ENCODE data around the gene PICK1.

DNA sequence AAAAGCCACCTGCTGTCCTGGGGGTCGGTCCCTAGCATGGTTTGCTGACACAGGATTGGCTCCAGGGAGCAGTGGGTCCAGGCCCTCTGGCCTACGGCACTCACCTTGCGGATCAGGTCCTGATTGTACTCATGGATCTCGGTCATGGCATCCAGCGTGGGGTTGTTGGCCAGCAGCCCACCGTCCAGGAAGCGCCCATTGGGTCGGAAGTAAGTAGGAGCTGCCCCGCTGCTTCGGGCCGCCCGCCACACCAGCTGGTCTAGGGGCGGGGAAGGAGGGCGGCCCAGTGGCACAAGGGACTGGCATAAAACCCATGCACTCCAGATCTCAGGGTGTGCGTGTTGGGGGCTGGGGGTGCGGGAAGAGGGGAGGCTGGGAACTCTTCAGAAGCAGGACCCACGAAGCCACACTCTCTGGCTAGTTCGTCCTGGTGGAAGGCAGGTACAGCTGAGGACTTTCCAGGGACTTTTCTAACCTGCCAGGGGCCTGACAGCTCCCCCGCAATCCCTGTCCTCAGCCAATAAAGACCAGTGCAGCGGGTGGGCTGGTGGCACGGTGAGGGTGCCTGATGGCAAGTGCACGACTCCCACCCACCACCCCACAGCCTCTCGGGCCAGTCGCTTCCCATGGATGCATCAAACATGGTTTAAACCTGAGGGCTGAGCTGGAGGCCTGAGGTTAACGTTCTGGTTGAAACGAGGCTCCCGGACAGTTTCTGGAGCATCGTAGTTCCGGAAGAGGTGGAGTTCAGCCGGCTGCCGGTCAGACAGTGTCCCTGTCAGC, 58.4 kb downstream of the PICK1 start:
- TF ChIP-seq, protein P1, sequence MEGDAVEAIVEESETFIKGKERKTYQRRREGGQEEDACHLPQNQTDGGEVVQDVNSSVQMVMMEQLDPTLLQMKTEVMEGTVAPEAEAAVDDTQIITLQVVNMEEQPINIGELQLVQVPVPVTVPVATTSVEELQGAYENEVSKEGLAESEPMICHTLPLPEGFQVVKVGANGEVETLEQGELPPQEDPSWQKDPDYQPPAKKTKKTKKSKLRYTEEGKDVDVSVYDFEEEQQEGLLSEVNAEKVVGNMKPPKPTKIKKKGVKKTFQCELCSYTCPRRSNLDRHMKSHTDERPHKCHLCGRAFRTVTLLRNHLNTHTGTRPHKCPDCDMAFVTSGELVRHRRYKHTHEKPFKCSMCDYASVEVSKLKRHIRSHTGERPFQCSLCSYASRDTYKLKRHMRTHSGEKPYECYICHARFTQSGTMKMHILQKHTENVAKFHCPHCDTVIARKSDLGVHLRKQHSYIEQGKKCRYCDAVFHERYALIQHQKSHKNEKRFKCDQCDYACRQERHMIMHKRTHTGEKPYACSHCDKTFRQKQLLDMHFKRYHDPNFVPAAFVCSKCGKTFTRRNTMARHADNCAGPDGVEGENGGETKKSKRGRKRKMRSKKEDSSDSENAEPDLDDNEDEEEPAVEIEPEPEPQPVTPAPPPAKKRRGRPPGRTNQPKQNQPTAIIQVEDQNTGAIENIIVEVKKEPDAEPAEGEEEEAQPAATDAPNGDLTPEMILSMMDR (conservative IDR thresholded peaks at IDR 0.05): no peak
- TF ChIP-seq ZFX (IDR thresholded peaks at IDR 0.05): no peak
